Panc1 (cell line): ENCODE measurements around the gene NUP93. TPM values are rescaled to one million over a fixed set of nuclear protein-coding genes. Genes with fewer than 3 reads are reported as not detected.

Experiments
- ATAC-seq: fragments of 200-7000 bp; cut with Tn5 transposase; 2 replicates; pipeline ENCODE4 v1.9.1; 2020; ENCODE audit warnings: mild to moderate bottlenecking, moderate library complexity
- BruUV-seq: library from RNA; stranded (reverse); fragments of 400-500 nt; replicated peaks from 2 replicates; lab custom pipeline; 2021; lab: Mats Ljungman, UMichigan
- CTCF ChIA-PET: fragments of 300-600 bp; sonication (Branson Sonifier 250); formaldehyde crosslinking; loops from one replicate; lab custom pipeline; 2022; ENCODE audit warnings: antibody characterized with exemption; lab: Charles Lee
- POLR2A ChIA-PET: fragments of 300-600 bp; sonication (Branson Sonifier 250); formaldehyde crosslinking; loops from one replicate; lab custom pipeline; 2022; ENCODE audit warnings: antibody characterized with exemption; lab: Charles Lee
- DNase-seq: peaks from one replicate; pipeline ENCODE4 v3.0.0-alpha.2; 2010; ENCODE audit warnings: low read depth, low spot score
- H3K27ac ChIP-seq: 2 replicates; pipeline ENCODE4 v1.5.1; 2011; ENCODE audit warnings: mild to moderate bottlenecking, low read length, inconsistent platforms
- H3K27me3 ChIP-seq: fragments of 200-500 bp; sonication (Bioruptor generic); 2 replicates; pipeline ENCODE4 v1.6.0; 2014; ENCODE audit warnings: low read length, inconsistent platforms; ENCODE audit not compliant: control insufficient read depth, insufficient read depth
- H3K36me3 ChIP-seq: fragments of 200-500 bp; sonication (Bioruptor generic); 2 replicates; pipeline ENCODE4 v1.5.1; 2014; ENCODE audit warnings: inconsistent platforms, mild to moderate bottlenecking, low read length, moderate library complexity; ENCODE audit not compliant: control insufficient read depth, insufficient read depth
- H3K4me1 ChIP-seq: 2 replicates; pipeline ENCODE4 v1.5.1; 2011; ENCODE audit warnings: inconsistent platforms, mild to moderate bottlenecking, low read length, moderate library complexity; ENCODE audit not compliant: control insufficient read depth, insufficient read depth
- H3K4me3 ChIP-seq, 2 experiments: 2 replicates each; pipeline ENCODE4 v1.5.1; 2011 to 2012; ENCODE audit warnings: low read depth in 2 of 2, low read length in 2 of 2, mild to moderate bottlenecking in 2 of 2, inconsistent platforms in 1 of 2, moderate library complexity in 1 of 2
- H3K9me3 ChIP-seq: fragments of 200-500 bp; sonication (Bioruptor generic); 2 replicates; pipeline ENCODE4 v1.5.1; 2014; ENCODE audit warnings: low read depth, mild to moderate bottlenecking, inconsistent platforms, low read length, moderate library complexity; ENCODE audit not compliant: control insufficient read depth, insufficient read depth
- POLR2AphosphoS5 ChIP-seq: IDR thresholded peaks from 2 replicates; pipeline ENCODE4 v1.6.1; 2012; ENCODE audit warnings: mild to moderate bottlenecking, low read depth, low read length, moderate library complexity
- SIN3A ChIP-seq: IDR thresholded peaks from 2 replicates; pipeline ENCODE4 v1.6.1; 2012; ENCODE audit warnings: low read depth, mild to moderate bottlenecking, low read length, moderate library complexity, borderline replicate concordance; ENCODE audit not compliant: insufficient read depth
- TCF7L2 ChIP-seq: IDR thresholded peaks from 2 replicates; pipeline ENCODE4 v1.6.1; 2011; ENCODE audit warnings: mild to moderate bottlenecking, low read depth, low read length, inconsistent platforms
- in situ Hi-C: cut with HindIII; loops from 2 replicates; pipeline ENCODE4 v1.10.0; 2016; ENCODE audit warnings: low sequenced_read_pairs, low pct_unique_long_range_greater_than_20kb
- intact Hi-C: fragments of 100-400 bp; cut with micrococcal nuclease; formaldehyde crosslinking; loops from one replicate; pipeline ENCODE4 v1.10.0; 2022; ENCODE audit not compliant: unreplicated experiment
- total RNA-seq: library from RNA; stranded (reverse); gene quantifications from one replicate; pipeline ENCODE4 v1.2.1, GENCODE V29; 2021; ENCODE audit not compliant: unreplicated experiment
- TF ChIP-seq, protein P1 (sequence below): fragments of 450-650 bp; IDR thresholded peaks from 2 replicates; pipeline ENCODE4 v1.5.1; 2017; ENCODE audit warnings: mild to moderate bottlenecking
- TF ChIP-seq, protein P2 (sequence below), 2 experiments: IDR thresholded peaks; 2 replicates each; pipeline ENCODE4 v1.6.1; 2011 to 2012; ENCODE audit warnings: low read depth in 2 of 2, control low read depth in 1 of 2, low read length in 1 of 2, mild to moderate bottlenecking in 1 of 2, moderate library complexity in 1 of 2; ENCODE audit not compliant: insufficient read depth in 1 of 2

The NUP93 gene
- total RNA-seq, 1 experiment from 2014 or later: 88.5 TPM

DNA sequence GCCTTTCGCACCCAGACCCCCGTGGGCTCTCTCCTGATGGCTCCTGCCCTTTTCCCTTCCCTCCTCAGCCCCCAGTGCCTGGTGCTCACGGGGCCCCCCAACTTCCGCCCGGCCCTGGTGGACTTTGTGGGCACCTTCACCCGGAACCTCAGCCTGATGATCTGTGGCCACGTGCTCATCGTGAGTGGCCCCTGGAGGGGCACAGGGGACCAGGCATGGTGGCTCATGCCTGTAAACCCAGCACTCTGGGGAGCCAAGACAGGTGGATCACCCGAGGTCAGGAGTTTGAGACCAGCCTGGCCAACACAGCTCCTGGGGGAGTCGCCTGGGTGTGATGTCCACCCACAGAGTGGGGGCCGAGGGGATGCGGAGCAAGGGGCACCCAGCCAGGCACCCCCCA, 156.4 kb downstream of the NUP93 start:
- no peak overlapping the region for H3K27ac ChIP-seq
- H3K36me3 ChIP-seq: no peaks in the 10 kb centered on the region
- ChIA-PET CTCF (no interaction called here), POLR2A (no interaction called here)
- H3K4me3 ChIP-seq: no peak overlapping the region
- in situ Hi-C loops: no loop called here
- no peaks in the 10 kb centered on the region for H3K27me3 ChIP-seq
- no TSS peak for BruUV-seq
- intact Hi-C loops: no loop called here
- ATAC-seq (no peak), DNase-seq (no peak)
- H3K4me1 ChIP-seq: no peaks in the 10 kb centered on the region
- TF ChIP-seq, protein P1, sequence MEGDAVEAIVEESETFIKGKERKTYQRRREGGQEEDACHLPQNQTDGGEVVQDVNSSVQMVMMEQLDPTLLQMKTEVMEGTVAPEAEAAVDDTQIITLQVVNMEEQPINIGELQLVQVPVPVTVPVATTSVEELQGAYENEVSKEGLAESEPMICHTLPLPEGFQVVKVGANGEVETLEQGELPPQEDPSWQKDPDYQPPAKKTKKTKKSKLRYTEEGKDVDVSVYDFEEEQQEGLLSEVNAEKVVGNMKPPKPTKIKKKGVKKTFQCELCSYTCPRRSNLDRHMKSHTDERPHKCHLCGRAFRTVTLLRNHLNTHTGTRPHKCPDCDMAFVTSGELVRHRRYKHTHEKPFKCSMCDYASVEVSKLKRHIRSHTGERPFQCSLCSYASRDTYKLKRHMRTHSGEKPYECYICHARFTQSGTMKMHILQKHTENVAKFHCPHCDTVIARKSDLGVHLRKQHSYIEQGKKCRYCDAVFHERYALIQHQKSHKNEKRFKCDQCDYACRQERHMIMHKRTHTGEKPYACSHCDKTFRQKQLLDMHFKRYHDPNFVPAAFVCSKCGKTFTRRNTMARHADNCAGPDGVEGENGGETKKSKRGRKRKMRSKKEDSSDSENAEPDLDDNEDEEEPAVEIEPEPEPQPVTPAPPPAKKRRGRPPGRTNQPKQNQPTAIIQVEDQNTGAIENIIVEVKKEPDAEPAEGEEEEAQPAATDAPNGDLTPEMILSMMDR: no peak
- TF ChIP-seq SIN3A: no peak
- no peak for TF ChIP-seq TCF7L2
- TF ChIP-seq, protein P2, sequence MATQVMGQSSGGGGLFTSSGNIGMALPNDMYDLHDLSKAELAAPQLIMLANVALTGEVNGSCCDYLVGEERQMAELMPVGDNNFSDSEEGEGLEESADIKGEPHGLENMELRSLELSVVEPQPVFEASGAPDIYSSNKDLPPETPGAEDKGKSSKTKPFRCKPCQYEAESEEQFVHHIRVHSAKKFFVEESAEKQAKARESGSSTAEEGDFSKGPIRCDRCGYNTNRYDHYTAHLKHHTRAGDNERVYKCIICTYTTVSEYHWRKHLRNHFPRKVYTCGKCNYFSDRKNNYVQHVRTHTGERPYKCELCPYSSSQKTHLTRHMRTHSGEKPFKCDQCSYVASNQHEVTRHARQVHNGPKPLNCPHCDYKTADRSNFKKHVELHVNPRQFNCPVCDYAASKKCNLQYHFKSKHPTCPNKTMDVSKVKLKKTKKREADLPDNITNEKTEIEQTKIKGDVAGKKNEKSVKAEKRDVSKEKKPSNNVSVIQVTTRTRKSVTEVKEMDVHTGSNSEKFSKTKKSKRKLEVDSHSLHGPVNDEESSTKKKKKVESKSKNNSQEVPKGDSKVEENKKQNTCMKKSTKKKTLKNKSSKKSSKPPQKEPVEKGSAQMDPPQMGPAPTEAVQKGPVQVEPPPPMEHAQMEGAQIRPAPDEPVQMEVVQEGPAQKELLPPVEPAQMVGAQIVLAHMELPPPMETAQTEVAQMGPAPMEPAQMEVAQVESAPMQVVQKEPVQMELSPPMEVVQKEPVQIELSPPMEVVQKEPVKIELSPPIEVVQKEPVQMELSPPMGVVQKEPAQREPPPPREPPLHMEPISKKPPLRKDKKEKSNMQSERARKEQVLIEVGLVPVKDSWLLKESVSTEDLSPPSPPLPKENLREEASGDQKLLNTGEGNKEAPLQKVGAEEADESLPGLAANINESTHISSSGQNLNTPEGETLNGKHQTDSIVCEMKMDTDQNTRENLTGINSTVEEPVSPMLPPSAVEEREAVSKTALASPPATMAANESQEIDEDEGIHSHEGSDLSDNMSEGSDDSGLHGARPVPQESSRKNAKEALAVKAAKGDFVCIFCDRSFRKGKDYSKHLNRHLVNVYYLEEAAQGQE (IDR thresholded peaks at IDR 0.05; ENCODE audit: insufficient read depth in 1 of 2, low read depth in 2 of 2, low read length in 1 of 2): no peak
- no peak for TF ChIP-seq POLR2AphosphoS5
- H3K9me3 ChIP-seq: no peaks in the 10 kb centered on the region

DNA sequence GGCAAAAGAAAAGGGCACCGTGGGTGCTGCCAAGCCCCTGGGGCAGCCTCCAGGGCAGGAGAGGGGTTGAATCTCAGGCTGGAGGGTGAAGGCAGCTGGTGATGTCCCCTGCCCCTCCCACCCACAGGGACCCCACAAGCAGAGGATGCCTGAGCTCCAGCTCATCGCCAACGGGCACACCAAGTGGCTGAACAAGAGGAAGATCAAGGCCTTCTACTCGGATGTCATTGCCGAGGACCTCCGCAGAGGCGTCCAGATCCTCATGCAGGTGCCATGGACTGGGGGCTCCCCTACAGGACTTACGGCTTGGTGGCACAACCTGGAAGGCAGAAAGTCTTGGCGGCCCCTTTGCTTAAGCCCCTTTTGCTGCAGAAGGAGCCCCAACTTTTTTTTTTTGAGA, 156.9 kb downstream of the NUP93 start:
- no peaks in the 10 kb centered on the region for H3K4me1 ChIP-seq
- POLR2A ChIA-PET: no interaction called here

More for the DNA sequence above, 156.9 kb downstream of the NUP93 start:
- intact Hi-C loops (no loop called here), in situ Hi-C loops (no loop called here)
- DNase-seq (no peak), ATAC-seq (no peak)
- Histone ChIP-seq H3K36me3 (no peaks in the 10 kb centered on the region), H3K27ac (no peak overlapping the region), H3K9me3 (no peaks in the 10 kb centered on the region), H3K27me3 (no peaks in the 10 kb centered on the region), H3K4me3 (no peak overlapping the region)
- no peak for TF ChIP-seq SIN3A
- TF ChIP-seq, protein P1: no peak
- no peak for TF ChIP-seq TCF7L2
- TF ChIP-seq, protein P2 (IDR thresholded peaks at IDR 0.05; ENCODE audit: insufficient read depth in 1 of 2, low read depth in 2 of 2, low read length in 1 of 2): no peak
- no peak for TF ChIP-seq POLR2AphosphoS5
- CTCF ChIA-PET: no interaction called here
- no TSS peak for BruUV-seq
